ENCODE results near the gene KIAA1549.

Gene KIAA1549

GRCh38 chr7:138819625-138820024 lies 161.6 kb downstream of the KIAA1549 start:
- no peaks in the 10 kb centered on the region for H3K36me3 ChIP-seq (ENCODE audit: control insufficient read depth in 2 of 2, insufficient read depth in 1 of 2, low read length in 2 of 2)
- no peak for TF ChIP-seq BCL11A (tag by site-specific recombination; IDR thresholded peaks at IDR 0.05; ENCODE audit: low read depth)
- TF ChIP-seq ZNF449 (tag by site-specific recombination; IDR thresholded peaks at IDR 0.05) = no peak
- TF ChIP-seq ZNF670 (tag by site-specific recombination; IDR thresholded peaks at IDR 0.05; ENCODE audit: low read depth) = no peak
- no peak for TF ChIP-seq OVOL3 (tag by site-specific recombination; IDR thresholded peaks at IDR 0.05)
- no peak for TF ChIP-seq ZFP69B (tag by site-specific recombination; IDR thresholded peaks at IDR 0.05)
- TF ChIP-seq ZNF280D (tag by site-specific recombination; IDR thresholded peaks at IDR 0.05) = no peak
- no peak for TF ChIP-seq ZNF274 (IDR thresholded peaks at IDR 0.05; ENCODE audit: low read length)
- no peak for TF ChIP-seq ZNF274 (tag by site-specific recombination; IDR thresholded peaks at IDR 0.05; ENCODE audit: borderline replicate concordance)
- no peak for TF ChIP-seq PRDM4 (tag by site-specific recombination; IDR thresholded peaks at IDR 0.05)
- TF ChIP-seq ZNF791 (tag by site-specific recombination; IDR thresholded peaks at IDR 0.05) = no peak
- no peak for TF ChIP-seq YY1 (tag by site-specific recombination; IDR thresholded peaks at IDR 0.05)
- no peak for TF ChIP-seq ZNF132 (tag by site-specific recombination; IDR thresholded peaks at IDR 0.05; ENCODE audit: borderline replicate concordance)
- no peak for TF ChIP-seq ZNF174 (tag by site-specific recombination; IDR thresholded peaks at IDR 0.05)
- no peak for TF ChIP-seq ZNF544 (tag by site-specific recombination; IDR thresholded peaks at IDR 0.05)
- no peak for TF ChIP-seq ZNF558 (tag by site-specific recombination; IDR thresholded peaks at IDR 0.05)
- no peak for TF ChIP-seq ZXDB (tag by site-specific recombination; IDR thresholded peaks at IDR 0.05)
- TF ChIP-seq ZNF416 (tag by site-specific recombination; IDR thresholded peaks at IDR 0.05) = no peak
- TF ChIP-seq REPIN1 (tag by site-specific recombination; IDR thresholded peaks at IDR 0.05; ENCODE audit: low read depth) = no peak
- TF ChIP-seq ZNF211 (tag by site-specific recombination; IDR thresholded peaks at IDR 0.05; ENCODE audit: low read depth) = no peak
- TF ChIP-seq ZNF623 (tag by site-specific recombination; IDR thresholded peaks at IDR 0.05) = no peak
- TF ChIP-seq SP2 (tag by site-specific recombination; IDR thresholded peaks at IDR 0.05) = no peak
- CTCF ChIA-PET = no interaction called here
- POLR2A ChIA-PET = no interaction called here
- H3K4me3 ChIP-seq (ENCODE audit: low read depth, low read length) = no peak overlapping the region
- no peaks in the 10 kb centered on the region for H3K9me3 ChIP-seq (ENCODE audit: control insufficient read depth, insufficient read depth, low read depth, low read length)
- H3K4me1 ChIP-seq (ENCODE audit: control insufficient read depth, insufficient read depth, low read length) = no peaks in the 10 kb centered on the region
- H3K27ac ChIP-seq (ENCODE audit: extremely low read depth, low read depth, low read length) = no peak overlapping the region

GRCh38 chr7:138816650-138817049 lies 164.5 kb downstream of the KIAA1549 start:
- no peaks in the 10 kb centered on the region for H3K36me3 ChIP-seq (ENCODE audit: control insufficient read depth in 2 of 2, insufficient read depth in 1 of 2, low read length in 2 of 2)
- H3K4me3 ChIP-seq (ENCODE audit: low read depth, low read length) = no peak overlapping the region
- POLR2A ChIA-PET = no interaction called here
- H3K9me3 ChIP-seq (ENCODE audit: control insufficient read depth, insufficient read depth, low read depth, low read length) = no peaks in the 10 kb centered on the region
- H3K27ac ChIP-seq (ENCODE audit: extremely low read depth, low read depth, low read length) = no peak overlapping the region
- no peaks in the 10 kb centered on the region for H3K4me1 ChIP-seq (ENCODE audit: control insufficient read depth, insufficient read depth, low read length)
- CTCF ChIA-PET = interaction anchor here (0.7 kb wide), 1 partner anchor 1124 kb away, joined by 3 read pairs; no protein-coding TSS in a partner anchor
- no peak for TF ChIP-seq ZNF121 (tag by site-specific recombination; IDR thresholded peaks at IDR 0.05)
- TF ChIP-seq ZFP41 (tag by site-specific recombination; IDR thresholded peaks at IDR 0.05; ENCODE audit: borderline replicate concordance) = no peak
- no peak for TF ChIP-seq ZBTB7A (tag by site-specific recombination; IDR thresholded peaks at IDR 0.05; ENCODE audit: low read depth)
- TF ChIP-seq ZFP69B (tag by site-specific recombination; IDR thresholded peaks at IDR 0.05) = no peak
- no peak for TF ChIP-seq ZNF302 (tag by site-specific recombination; IDR thresholded peaks at IDR 0.05; ENCODE audit: low read depth)
- no peak for TF ChIP-seq ZNF394 (tag by site-specific recombination; IDR thresholded peaks at IDR 0.05; ENCODE audit: borderline replicate concordance)
- no peak for TF ChIP-seq ZIC2 (tag by site-specific recombination; IDR thresholded peaks at IDR 0.05)
